ENCODE measurements around the gene EHF.

DNA sequence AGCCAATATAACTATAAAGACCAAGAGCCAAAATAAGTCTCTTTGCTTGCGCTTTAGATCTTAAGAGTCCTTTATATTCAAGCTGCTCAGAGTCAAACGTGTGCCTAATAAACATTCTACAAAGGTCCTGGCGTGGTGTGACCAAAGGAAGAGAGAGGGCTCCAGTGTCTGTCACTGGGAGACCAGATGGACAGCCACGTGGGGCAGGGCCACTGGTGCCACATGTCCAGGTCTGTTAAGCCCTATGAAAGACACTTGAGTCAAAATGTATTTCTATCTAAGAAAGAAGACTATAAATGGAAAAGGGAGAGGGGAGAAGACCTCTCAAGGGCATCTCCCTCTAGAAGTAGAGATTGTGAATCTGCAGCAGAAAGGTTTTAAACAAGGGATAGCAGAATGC is 32.2 kb upstream of the EHF start:
- TF ChIP-seq, protein P1, sequence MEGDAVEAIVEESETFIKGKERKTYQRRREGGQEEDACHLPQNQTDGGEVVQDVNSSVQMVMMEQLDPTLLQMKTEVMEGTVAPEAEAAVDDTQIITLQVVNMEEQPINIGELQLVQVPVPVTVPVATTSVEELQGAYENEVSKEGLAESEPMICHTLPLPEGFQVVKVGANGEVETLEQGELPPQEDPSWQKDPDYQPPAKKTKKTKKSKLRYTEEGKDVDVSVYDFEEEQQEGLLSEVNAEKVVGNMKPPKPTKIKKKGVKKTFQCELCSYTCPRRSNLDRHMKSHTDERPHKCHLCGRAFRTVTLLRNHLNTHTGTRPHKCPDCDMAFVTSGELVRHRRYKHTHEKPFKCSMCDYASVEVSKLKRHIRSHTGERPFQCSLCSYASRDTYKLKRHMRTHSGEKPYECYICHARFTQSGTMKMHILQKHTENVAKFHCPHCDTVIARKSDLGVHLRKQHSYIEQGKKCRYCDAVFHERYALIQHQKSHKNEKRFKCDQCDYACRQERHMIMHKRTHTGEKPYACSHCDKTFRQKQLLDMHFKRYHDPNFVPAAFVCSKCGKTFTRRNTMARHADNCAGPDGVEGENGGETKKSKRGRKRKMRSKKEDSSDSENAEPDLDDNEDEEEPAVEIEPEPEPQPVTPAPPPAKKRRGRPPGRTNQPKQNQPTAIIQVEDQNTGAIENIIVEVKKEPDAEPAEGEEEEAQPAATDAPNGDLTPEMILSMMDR (IDR thresholded peaks at IDR 0.05): no peak
- TF ChIP-seq EP300 (IDR thresholded peaks at IDR 0.05): no peak
- no peak for TF ChIP-seq POLR2A (IDR thresholded peaks at IDR 0.05)

Data from stomach (tissue), 4 donors.